ENCODE measurements around the gene AXDND1. TPM values are rescaled to one million over a fixed set of nuclear protein-coding genes. Genes with fewer than 3 reads are reported as not detected.
"Not testable (repeated sequence)": the region's sequence is repeated elsewhere in the genome, so short reads cannot be mapped to it uniquely, and the experiment has no call there.

Gene AXDND1
- polyA plus RNA-seq, 1 of the 3 experiments (the other 2 are of a cell fraction) = 0.16 TPM

DNA sequence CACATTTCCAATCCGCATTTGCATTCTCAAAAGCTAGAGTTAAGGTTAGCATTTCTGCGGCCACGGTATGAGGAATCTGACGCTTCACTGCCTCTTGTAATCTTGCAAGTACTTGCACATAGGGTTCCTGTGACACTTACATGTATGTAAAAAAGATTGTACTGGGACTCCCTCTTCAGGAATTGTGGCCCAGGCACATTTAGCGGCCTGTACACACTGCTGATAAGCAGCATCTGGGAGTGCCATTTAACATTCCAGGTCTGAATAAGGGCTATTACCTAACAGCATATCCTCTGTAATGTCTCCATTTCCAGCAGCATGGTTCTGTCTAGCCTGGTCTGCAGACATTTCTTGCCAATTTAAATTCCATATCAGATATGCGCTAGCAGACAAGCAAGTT lies 75.7 kb downstream of the AXDND1 start:
- POLR2A ChIA-PET = no interaction called here
- Histone ChIP-seq H3K9ac (no peak overlapping the region), H3K9me2 (no peaks in the 10 kb centered on the region), H3K36me3 (replicated peaks in 1 of 2; ENCODE audit: control insufficient read depth in 1 of 2, insufficient read depth in 2 of 2, low read length in 1 of 2) (no peaks in the 10 kb centered on the region), H2AFZ (ENCODE audit: low read depth) (no peak overlapping the region), H3K4me3 (ENCODE audit: low read depth in 2 of 2, low read length in 1 of 2) (no peak overlapping the region), H3K79me2 (ENCODE audit: insufficient read depth) (no peaks in the 10 kb centered on the region), H3K4me2 (no peak overlapping the region), H3K27me3 (ENCODE audit: insufficient read depth) (no peaks in the 10 kb centered on the region), H3K9me3 (no peaks in the 10 kb centered on the region), H3F3A (replicated peaks; ENCODE audit: insufficient read depth) (no peaks in the 10 kb centered on the region), H4K20me1 (ENCODE audit: insufficient read depth) (no peaks in the 10 kb centered on the region), H3K27ac (ENCODE audit: low read depth in 2 of 2, low read length in 1 of 2) (no peak overlapping the region), H3K4me1 (ENCODE audit: control insufficient read depth in 1 of 2, insufficient read depth in 2 of 2, low read depth in 1 of 2, low read length in 1 of 2) (no peaks in the 10 kb centered on the region; a peak in 1 of 4 replicates)
- CTCF ChIA-PET = no interaction called here
- 70% methylated on average over 6 of the region's 6 CpGs for WGBS (ENCODE audit: low lambda C conversion rate)
- no peak for DNase-seq
- TF ChIP-seq FOSL2 (IDR thresholded peaks at IDR 0.05; ENCODE audit: borderline replicate concordance, low read depth) (no peak), GATA2 (CRISPR knock-in tag; IDR thresholded peaks at IDR 0.05) (no peak), POLR2AphosphoS5 (IDR thresholded peaks at IDR 0.05; ENCODE audit: low read depth, low read length) (no peak), JUND (IDR thresholded peaks at IDR 0.05) (no peak), FOXJ3 (CRISPR knock-in tag; IDR thresholded peaks at IDR 0.05) (no peak), RCOR1 (IDR thresholded peaks at IDR 0.05; ENCODE audit: low read length) (no peak), NRF1 (IDR thresholded peaks at IDR 0.05; ENCODE audit: low read depth, low read length) (no peak), YY1 (IDR thresholded peaks at IDR 0.05; ENCODE audit: low read depth) (no peak)
- TF ChIP-seq, protein P1, sequence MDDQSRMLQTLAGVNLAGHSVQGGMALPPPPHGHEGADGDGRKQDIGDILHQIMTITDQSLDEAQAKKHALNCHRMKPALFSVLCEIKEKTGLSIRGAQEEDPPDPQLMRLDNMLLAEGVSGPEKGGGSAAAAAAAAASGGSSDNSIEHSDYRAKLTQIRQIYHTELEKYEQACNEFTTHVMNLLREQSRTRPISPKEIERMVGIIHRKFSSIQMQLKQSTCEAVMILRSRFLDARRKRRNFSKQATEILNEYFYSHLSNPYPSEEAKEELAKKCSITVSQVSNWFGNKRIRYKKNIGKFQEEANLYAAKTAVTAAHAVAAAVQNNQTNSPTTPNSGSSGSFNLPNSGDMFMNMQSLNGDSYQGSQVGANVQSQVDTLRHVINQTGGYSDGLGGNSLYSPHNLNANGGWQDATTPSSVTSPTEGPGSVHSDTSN (IDR thresholded peaks at IDR 0.05) = no peak
- TF ChIP-seq, protein P2, sequence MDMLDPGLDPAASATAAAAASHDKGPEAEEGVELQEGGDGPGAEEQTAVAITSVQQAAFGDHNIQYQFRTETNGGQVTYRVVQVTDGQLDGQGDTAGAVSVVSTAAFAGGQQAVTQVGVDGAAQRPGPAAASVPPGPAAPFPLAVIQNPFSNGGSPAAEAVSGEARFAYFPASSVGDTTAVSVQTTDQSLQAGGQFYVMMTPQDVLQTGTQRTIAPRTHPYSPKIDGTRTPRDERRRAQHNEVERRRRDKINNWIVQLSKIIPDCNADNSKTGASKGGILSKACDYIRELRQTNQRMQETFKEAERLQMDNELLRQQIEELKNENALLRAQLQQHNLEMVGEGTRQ (IDR thresholded peaks at IDR 0.05; ENCODE audit: borderline replicate concordance, low read depth, low read length) = no peak

DNA sequence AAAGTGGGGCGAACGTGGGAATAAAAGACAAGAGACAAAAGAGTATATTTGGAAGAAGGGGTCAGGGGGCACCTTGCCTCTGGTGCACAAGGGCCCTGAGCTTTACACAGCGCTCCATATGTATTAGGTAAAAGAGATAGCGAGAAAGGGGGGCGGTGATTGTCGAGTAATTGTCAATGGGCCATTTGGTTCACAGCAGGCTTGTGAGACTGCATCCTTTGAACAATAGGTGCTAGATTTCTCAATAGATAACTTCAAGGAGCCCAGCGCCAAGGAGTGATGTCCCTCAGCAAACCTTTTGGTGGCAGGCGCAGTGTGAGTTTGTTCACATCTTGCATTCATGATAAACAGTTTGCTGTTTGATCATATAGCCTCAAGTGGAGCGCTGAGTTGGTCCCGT lies 77.1 kb downstream of the AXDND1 start:
- H3K9ac ChIP-seq; H3K4me3 ChIP-seq (ENCODE audit: low read depth in 2 of 2, low read length in 1 of 2); H3K79me2 ChIP-seq (ENCODE audit: insufficient read depth); H3K4me1 ChIP-seq (ENCODE audit: control insufficient read depth in 1 of 2, insufficient read depth in 2 of 2, low read depth in 1 of 2, low read length in 1 of 2); H3F3A ChIP-seq (replicated peaks; ENCODE audit: insufficient read depth); POLR2A ChIA-PET; H3K4me2 ChIP-seq; H4K20me1 ChIP-seq (ENCODE audit: insufficient read depth); H3K9me2 ChIP-seq; H3K36me3 ChIP-seq (replicated peaks in 1 of 2; ENCODE audit: control insufficient read depth in 1 of 2, insufficient read depth in 2 of 2, low read length in 1 of 2); H3K9me3 ChIP-seq; DNase-seq; H3K27ac ChIP-seq (ENCODE audit: low read depth in 2 of 2, low read length in 1 of 2); CTCF ChIA-PET; H2AFZ ChIP-seq (ENCODE audit: low read depth); H3K27me3 ChIP-seq (ENCODE audit: insufficient read depth): not testable (repeated sequence)
- WGBS (ENCODE audit: low lambda C conversion rate) = 67% methylated on average over 10 of the region's 10 CpGs

DNA sequence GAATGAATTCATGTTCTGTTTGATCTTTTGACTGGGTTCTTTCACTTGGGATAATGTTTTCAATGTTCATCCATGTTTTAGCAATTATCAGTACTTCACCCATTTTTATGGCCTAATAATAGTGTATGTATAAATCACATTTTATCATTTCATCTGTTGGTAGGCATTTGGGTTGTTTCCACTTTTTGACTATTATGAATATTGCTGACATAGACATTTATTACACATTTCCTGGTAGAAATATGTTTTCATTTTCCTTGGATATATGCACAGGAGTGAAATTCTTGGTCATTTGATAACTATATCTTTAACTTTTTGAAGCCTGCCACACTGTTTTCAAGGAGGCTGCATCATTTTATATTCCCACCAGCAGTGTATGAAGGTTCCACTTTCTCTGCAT lies 79.8 kb downstream of the AXDND1 start:
- H3K4me1 ChIP-seq (ENCODE audit: control insufficient read depth in 1 of 2, insufficient read depth in 2 of 2, low read depth in 1 of 2, low read length in 1 of 2) = no peaks in the 10 kb centered on the region; a peak in 1 of 4 replicates
- no peak overlapping the region for H3K4me2 ChIP-seq
- no peaks in the 10 kb centered on the region for H3F3A ChIP-seq (replicated peaks; ENCODE audit: insufficient read depth)
- POLR2A ChIA-PET = no interaction called here
- no peaks in the 10 kb centered on the region for H3K9me3 ChIP-seq
- H3K36me3 ChIP-seq (replicated peaks in 1 of 2; ENCODE audit: control insufficient read depth in 1 of 2, insufficient read depth in 2 of 2, low read length in 1 of 2) = no peaks in the 10 kb centered on the region
- H3K79me2 ChIP-seq (ENCODE audit: insufficient read depth) = no peaks in the 10 kb centered on the region
- no peaks in the 10 kb centered on the region for H4K20me1 ChIP-seq (ENCODE audit: insufficient read depth)
- H3K4me3 ChIP-seq (ENCODE audit: low read depth in 2 of 2, low read length in 1 of 2) = no peak overlapping the region
- no peak overlapping the region for H2AFZ ChIP-seq (ENCODE audit: low read depth)
- H3K27me3 ChIP-seq (ENCODE audit: insufficient read depth) = no peaks in the 10 kb centered on the region
- CTCF ChIA-PET = no interaction called here
- no peak overlapping the region for H3K9ac ChIP-seq
- DNase-seq = no peak
- H3K27ac ChIP-seq (ENCODE audit: low read depth in 2 of 2, low read length in 1 of 2) = no peak overlapping the region
- no peaks in the 10 kb centered on the region for H3K9me2 ChIP-seq
- TF ChIP-seq JUND (IDR thresholded peaks at IDR 0.05) (no peak), FOSL2 (IDR thresholded peaks at IDR 0.05; ENCODE audit: borderline replicate concordance, low read depth) (no peak), FOXM1 (IDR thresholded peaks at IDR 0.05; ENCODE audit: low read depth) (no peak), EZH2phosphoT487 (IDR thresholded peaks at IDR 0.05; ENCODE audit: borderline replicate concordance, low read depth) (no peak), NFIC (IDR thresholded peaks at IDR 0.05; ENCODE audit: borderline replicate concordance) (no peak), EP300 (IDR thresholded peaks at IDR 0.05; ENCODE audit: borderline replicate concordance in 1 of 2, low read depth in 1 of 2, low read length in 1 of 2) (no peak), RCOR1 (IDR thresholded peaks at IDR 0.05; ENCODE audit: low read length) (no peak), RAD21 (IDR thresholded peaks at IDR 0.05; ENCODE audit: low read length) (no peak), TCF12 (IDR thresholded peaks at IDR 0.05) (no peak)
- TF ChIP-seq, protein P1 (IDR thresholded peaks at IDR 0.05) = no peak
- TF ChIP-seq, protein P3, sequence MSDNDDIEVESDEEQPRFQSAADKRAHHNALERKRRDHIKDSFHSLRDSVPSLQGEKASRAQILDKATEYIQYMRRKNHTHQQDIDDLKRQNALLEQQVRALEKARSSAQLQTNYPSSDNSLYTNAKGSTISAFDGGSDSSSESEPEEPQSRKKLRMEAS (IDR thresholded peaks at IDR 0.05; ENCODE audit: low read depth) = no peak
- TF ChIP-seq, protein P4, sequence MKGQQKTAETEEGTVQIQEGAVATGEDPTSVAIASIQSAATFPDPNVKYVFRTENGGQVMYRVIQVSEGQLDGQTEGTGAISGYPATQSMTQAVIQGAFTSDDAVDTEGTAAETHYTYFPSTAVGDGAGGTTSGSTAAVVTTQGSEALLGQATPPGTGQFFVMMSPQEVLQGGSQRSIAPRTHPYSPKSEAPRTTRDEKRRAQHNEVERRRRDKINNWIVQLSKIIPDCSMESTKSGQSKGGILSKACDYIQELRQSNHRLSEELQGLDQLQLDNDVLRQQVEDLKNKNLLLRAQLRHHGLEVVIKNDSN (IDR thresholded peaks at IDR 0.05; ENCODE audit: borderline replicate concordance, low read depth) = no peak
- TF ChIP-seq, protein P5, sequence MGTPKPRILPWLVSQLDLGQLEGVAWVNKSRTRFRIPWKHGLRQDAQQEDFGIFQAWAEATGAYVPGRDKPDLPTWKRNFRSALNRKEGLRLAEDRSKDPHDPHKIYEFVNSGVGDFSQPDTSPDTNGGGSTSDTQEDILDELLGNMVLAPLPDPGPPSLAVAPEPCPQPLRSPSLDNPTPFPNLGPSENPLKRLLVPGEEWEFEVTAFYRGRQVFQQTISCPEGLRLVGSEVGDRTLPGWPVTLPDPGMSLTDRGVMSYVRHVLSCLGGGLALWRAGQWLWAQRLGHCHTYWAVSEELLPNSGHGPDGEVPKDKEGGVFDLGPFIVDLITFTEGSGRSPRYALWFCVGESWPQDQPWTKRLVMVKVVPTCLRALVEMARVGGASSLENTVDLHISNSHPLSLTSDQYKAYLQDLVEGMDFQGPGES (IDR thresholded peaks at IDR 0.05; ENCODE audit: low read depth, low read length) = no peak

Data from SK-N-SH (cell line).